B cell (primary cell): ENCODE data around the gene RAPGEF1. TPM values are rescaled to one million over a fixed set of nuclear protein-coding genes. Genes with fewer than 3 reads are reported as not detected.

Source experiments
- ATAC-seq: fragments of 200-7000 bp; cut with Tn5 transposase; one replicate; pipeline ENCODE4 v1.10.0; 2021; ENCODE audit warnings: low read depth, mild to moderate bottlenecking, moderate number of reproducible peaks, moderate library complexity
- CTCF ChIA-PET: fragments of 350-600 bp; sonication (Branson Sonifier 250); formaldehyde crosslinking; loops from one replicate; lab custom pipeline; 2021; ENCODE audit warnings: antibody characterized with exemption, inconsistent platforms; lab: Charles Lee
- POLR2A ChIA-PET: fragments of 350-600 bp; sonication (Branson Sonifier 250); formaldehyde crosslinking; loops from one replicate; lab custom pipeline; 2021; ENCODE audit warnings: antibody characterized with exemption; lab: Charles Lee
- DNase-seq: peaks from one replicate; pipeline ENCODE4 v3.0.0; 2013
- H2AFZ ChIP-seq: 2 replicates; pipeline ENCODE4 v1.6.1; 2012; ENCODE audit warnings: mild to moderate bottlenecking, low read depth, low read length; ENCODE audit not compliant: insufficient read depth, poor library complexity, severe bottlenecking
- H3K27ac ChIP-seq, 2 donors: 1 replicate in 1 of 2; 2 replicates in 1 of 2; pipeline ENCODE4 v1.5.1; 2012 to 2013; ENCODE audit warnings: low read length in 2 of 2, mild to moderate bottlenecking in 2 of 2, moderate library complexity in 1 of 2
- H3K27me3 ChIP-seq, 4 experiments: fragments of 200-600 bp in 1 of 4; sonication (generic) in 1 of 4; replicated peaks in 1 of 4; 1 replicate in 2 of 4; 2 replicates in 2 of 4; pipeline versions ENCODE4 v1.6.1 to v1.7.0; 2013 to 2016; ENCODE audit warnings: low read length in 3 of 4, mild to moderate bottlenecking in 2 of 4, mixed read lengths in 1 of 4, moderate library complexity in 1 of 4; ENCODE audit not compliant: insufficient read depth in 4 of 4, control insufficient read depth in 3 of 4; ENCODE audit errors: control extremely low read depth in 1 of 4
- H3K36me3 ChIP-seq, 2 experiments: replicated peaks in 1 of 2; 1 replicate in 1 of 2; 2 replicates in 1 of 2; pipeline versions ENCODE4 v1.6.1 to v1.7.1; 2013; ENCODE audit warnings: low read length in 1 of 2; ENCODE audit not compliant: insufficient read depth in 2 of 2, control insufficient read depth in 1 of 2; ENCODE audit errors: control extremely low read depth in 1 of 2, extremely low read depth in 1 of 2
- H3K4me1 ChIP-seq, 2 donors: fragments of 200-600 bp in 1 of 2; sonication (generic) in 1 of 2; 1 replicate in 1 of 2; 2 replicates in 1 of 2; pipeline versions ENCODE4 v1.5.1 to v1.6.1; 2013 to 2017; ENCODE audit warnings: low read length in 2 of 2; ENCODE audit not compliant: control insufficient read depth in 2 of 2, insufficient read depth in 2 of 2
- H3K4me2 ChIP-seq: replicated peaks from 2 replicates; pipeline ENCODE3; 2012; ENCODE audit warnings: mild to moderate bottlenecking, low read depth, low read length; ENCODE audit not compliant: poor library complexity, severe bottlenecking
- H3K4me3 ChIP-seq, 5 experiments: fragments of 200-600 bp in 1 of 5; sonication (generic) in 1 of 5; 1 replicate in 3 of 5; 2 replicates in 2 of 5; pipeline versions ENCODE4 v1.5.1 to v1.7.0; 2011 to 2016; ENCODE audit warnings: low read length in 4 of 5, mild to moderate bottlenecking in 4 of 5, low read depth in 2 of 5, control low read depth in 1 of 5, moderate library complexity in 1 of 5; ENCODE audit not compliant: insufficient read depth in 1 of 5; ENCODE audit errors: control extremely low read depth in 1 of 5, extremely low read depth in 1 of 5
- H3K79me2 ChIP-seq: fragments of 200-600 bp; sonication (generic); one replicate; pipeline ENCODE4 v1.6.0; 2016; ENCODE audit warnings: low read length; ENCODE audit not compliant: control insufficient read depth, insufficient read depth
- H3K9ac ChIP-seq: fragments of 200-600 bp; sonication (generic); 2 replicates; pipeline ENCODE4 v1.6.1; 2017; ENCODE audit warnings: mild to moderate bottlenecking, low read length, moderate library complexity
- H3K9me3 ChIP-seq, 3 donors: one replicate each; pipeline versions ENCODE4 v1.6.1 to v1.7.1; 2013; ENCODE audit warnings: low read length in 2 of 3; ENCODE audit not compliant: control insufficient read depth in 2 of 3, insufficient read depth in 1 of 3; ENCODE audit errors: control extremely low read depth in 1 of 3
- H4K20me1 ChIP-seq: 2 replicates; pipeline ENCODE4 v1.6.0; 2012; ENCODE audit warnings: mild to moderate bottlenecking, low read length; ENCODE audit not compliant: insufficient read depth, control insufficient read depth, poor library complexity, severe bottlenecking
- H3K27ac Mint-ChIP-seq: one replicate; pipeline ENCODE4 v1.8.0; 2021; ENCODE audit warnings: mixed read lengths
- H3K27me3 Mint-ChIP-seq: one replicate; pipeline ENCODE4 v1.8.0; 2021; ENCODE audit warnings: mixed read lengths
- H3K4me1 Mint-ChIP-seq: one replicate; pipeline ENCODE4 v1.8.0; 2021; ENCODE audit warnings: mixed read lengths
- H3K4me3 Mint-ChIP-seq: one replicate; pipeline ENCODE4 v1.8.0; 2021; ENCODE audit warnings: mixed read lengths
- H3K9me3 Mint-ChIP-seq: one replicate; pipeline ENCODE4 v1.8.0; 2022; ENCODE audit warnings: mixed read lengths; ENCODE audit not compliant: insufficient read depth
- CTCF ChIP-seq: fragments of 200-600 bp; IDR thresholded peaks from one replicate; pipeline ENCODE4 v1.8.0; 2022; ENCODE audit warnings: antibody characterized with exemption, mild to moderate bottlenecking
- EZH2 ChIP-seq: IDR thresholded peaks from 2 replicates; pipeline ENCODE4 v1.6.1; 2012; ENCODE audit warnings: borderline replicate concordance, low read depth, mild to moderate bottlenecking, moderate library complexity, low read length; ENCODE audit not compliant: insufficient read depth, poor library complexity, severe bottlenecking
- WGBS: methylation state at CpG from one replicate; pipeline ENCODE4 v1.1.5; 2013; ENCODE audit warnings: missing lambda C conversion rate; ENCODE audit not compliant: insufficient coverage; 5-methylcytosine and 5-hydroxymethylcytosine counted together
- intact Hi-C: fragments of 100-400 bp; cut with micrococcal nuclease; formaldehyde crosslinking; loops from one replicate; pipeline ENCODE4 v1.10.0; 2022
- polyA plus RNA-seq: library from polyadenylated mRNA; depleted of rRNA; stranded (reverse); fragments of >200 nt; gene quantifications from 2 replicates; pipeline ENCODE4 v1.2.3, GENCODE V29; 2012
- total RNA-seq, 2 donors: library from RNA; stranded (reverse); fragments of 120-200 nt in 1 of 2; gene quantifications; 1 replicate in 1 of 2; 2 replicates in 1 of 2; pipeline versions ENCODE4 v1.2.3 to v1.2.4, GENCODE V29; 2013 to 2022

RAPGEF1 gene
- total and polyA plus RNA-seq, 2 donors (not counting 1 experiment from before 2014, with no cell fraction given): 134 to 447 TPM

- intact Hi-C loops: loop anchor here (5.0 kb wide), 1 partner anchor 42 kb away; no protein-coding TSS in a partner anchor
- Histone ChIP-seq H3K9ac (peak overlapping the region; percentile 64), H3K79me2 (peaks cover 87% of the 10 kb centered on the region), H3K4me1 (peaks cover 99 to 100% of the 10 kb centered on the region in 2 donors), H2AFZ (no peak overlapping the region), H3K4me3 (peak overlapping the region in 4 of 5 experiments; percentile 40 to 67 (median 52)), H3K27me3 (no peaks in the 10 kb centered on the region), H3K27ac (peak overlapping the region; percentile 88 to 96), H3K4me2 (peak overlapping the region; percentile 66), H3K9me3 (no peaks in the 10 kb centered on the region), H4K20me1 (no peaks in the 10 kb centered on the region), H3K36me3 (peaks cover 0 to 14% of the 10 kb centered on the region in 2 experiments)
- 62% methylated on average over 29 of the region's 29 CpGs for WGBS
- ATAC-seq (no peak), DNase-seq (peak; percentile 57)
- Mint-ChIP-seq H3K27me3 (no peaks in the 10 kb centered on the region), H3K4me1 (peaks cover 97% of the 10 kb centered on the region), H3K27ac (peak overlapping the region; percentile 94), H3K9me3 (no peaks in the 10 kb centered on the region), H3K4me3 (peak overlapping the region; percentile 99)
- TF ChIP-seq CTCF (no peak), EZH2 (no peak)
- ChIA-PET POLR2A (interaction anchor here (0.8 to 1.9 kb wide), 7 partner anchors 18 to 96 kb away, joined by 3 to 9 read pairs (median 6); no protein-coding TSS in a partner anchor), CTCF (interaction anchor here (0.5 to 10.1 kb wide), 8 partner anchors 10 to 249 kb away, joined by 3 to 146 read pairs (median 4); partner anchors contain the start of gene RAPGEF1)
Observed at GRCh38 chr9:131674425-131675421, 65.2 kb downstream of the RAPGEF1 start.
